ENCODE results near the gene ACOT9.

GRCh38 chrX:23776363-23776762 is 33.3 kb upstream of the ACOT9 start:
- TF ChIP-seq CTCF (IDR thresholded peaks at IDR 0.05; ENCODE audit: extremely low read depth in 1 of 2, insufficient read depth in 1 of 2, low read depth in 1 of 2, low read length in 2 of 2) (no peak), POLR2A (IDR thresholded peaks at IDR 0.05; ENCODE audit: low read depth, low read length) (no peak), POLR2AphosphoS5 (IDR thresholded peaks at IDR 0.05; ENCODE audit: insufficient read depth, low read depth, low read length) (no peak), EZH2 (IDR thresholded peaks at IDR 0.05; ENCODE audit: borderline replicate concordance, low read depth, low read length, severe bottlenecking) (no peak), MAX (IDR thresholded peaks at IDR 0.05; ENCODE audit: insufficient read depth, insufficient read length) (no peak)
